ENCODE measurements around the gene B4GALT2.

B4GALT2 gene

DNA sequence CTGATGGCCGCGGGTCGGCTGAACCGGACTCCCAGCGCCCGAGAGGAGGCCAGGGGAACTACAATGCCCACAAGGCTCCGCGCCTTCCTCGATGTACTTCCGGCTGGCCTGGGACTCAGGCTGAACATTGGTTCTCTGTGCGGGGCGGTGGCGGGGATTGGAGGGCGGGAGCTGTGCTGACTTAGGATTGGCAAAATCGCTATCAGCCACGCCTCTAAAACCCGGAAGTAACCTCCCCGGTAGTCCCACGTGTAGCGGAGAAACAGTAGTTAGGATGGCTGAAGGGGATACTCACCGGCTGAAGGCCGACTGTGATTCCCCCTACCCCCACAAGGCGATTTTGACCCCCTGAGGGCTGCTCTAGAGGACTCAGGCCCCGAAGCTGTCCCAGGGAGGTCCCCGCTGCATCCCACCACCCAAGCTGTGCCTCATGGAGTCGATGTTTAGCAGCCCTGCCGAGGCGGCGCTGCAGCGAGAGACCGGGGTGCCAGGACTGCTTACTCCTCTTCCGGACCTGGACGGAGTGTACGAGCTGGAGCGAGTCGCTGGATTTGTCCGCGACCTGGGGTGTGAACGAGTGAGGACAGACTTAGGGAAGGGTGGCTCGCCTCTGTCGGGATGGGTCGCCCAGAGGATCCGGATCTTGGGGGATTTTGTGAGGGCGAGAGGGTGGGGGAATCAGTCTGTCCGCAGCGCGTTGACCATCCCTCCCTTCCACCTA is 9.1 kb upstream of the B4GALT2 start, which contains the start of gene DPH2:
DPH2 (plus strand) TSS at position 265 of the 721 bp plus-strand sequence; CDS start at position 431, 166 bp downstream.
- DNase-seq = peak; percentile 94

DNA sequence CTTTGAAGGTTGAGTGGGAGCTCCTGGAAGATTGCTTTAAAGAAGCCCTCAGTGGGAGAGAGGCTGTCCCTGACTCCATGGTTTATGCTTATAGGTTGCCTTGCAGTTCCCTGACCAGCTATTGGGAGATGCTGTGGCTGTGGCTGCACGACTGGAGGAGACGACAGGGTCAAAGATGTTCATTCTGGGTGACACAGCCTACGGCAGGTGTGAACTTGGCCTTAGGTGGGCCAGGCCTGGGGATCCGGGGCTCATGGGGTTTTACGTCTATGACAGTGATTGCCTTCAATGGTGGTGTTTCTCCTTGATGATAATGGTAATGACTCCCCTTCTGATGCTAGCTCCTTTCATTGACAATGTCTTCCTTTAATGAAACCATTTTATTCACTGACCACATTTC is 8.5 kb upstream of the B4GALT2 start:
- no peak for DNase-seq

DNA sequence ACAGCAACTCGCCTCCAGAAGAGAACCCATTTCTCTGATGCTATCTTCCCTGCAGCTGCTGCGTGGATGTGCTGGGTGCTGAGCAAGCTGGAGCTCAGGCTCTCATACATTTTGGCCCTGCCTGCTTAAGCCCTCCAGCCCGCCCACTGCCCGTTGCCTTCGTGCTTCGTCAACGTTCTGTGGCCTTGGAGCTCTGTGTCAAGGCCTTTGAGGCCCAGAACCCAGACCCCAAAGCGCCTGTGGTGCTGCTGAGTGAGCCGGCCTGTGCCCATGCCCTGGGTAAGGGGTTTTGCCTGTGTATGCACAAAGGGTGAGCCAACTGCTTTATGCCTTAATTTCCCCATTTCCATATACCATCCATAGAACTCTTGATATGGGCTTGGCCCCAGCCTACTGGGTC is 8.1 kb upstream of the B4GALT2 start:
- no peak for DNase-seq

DNA sequence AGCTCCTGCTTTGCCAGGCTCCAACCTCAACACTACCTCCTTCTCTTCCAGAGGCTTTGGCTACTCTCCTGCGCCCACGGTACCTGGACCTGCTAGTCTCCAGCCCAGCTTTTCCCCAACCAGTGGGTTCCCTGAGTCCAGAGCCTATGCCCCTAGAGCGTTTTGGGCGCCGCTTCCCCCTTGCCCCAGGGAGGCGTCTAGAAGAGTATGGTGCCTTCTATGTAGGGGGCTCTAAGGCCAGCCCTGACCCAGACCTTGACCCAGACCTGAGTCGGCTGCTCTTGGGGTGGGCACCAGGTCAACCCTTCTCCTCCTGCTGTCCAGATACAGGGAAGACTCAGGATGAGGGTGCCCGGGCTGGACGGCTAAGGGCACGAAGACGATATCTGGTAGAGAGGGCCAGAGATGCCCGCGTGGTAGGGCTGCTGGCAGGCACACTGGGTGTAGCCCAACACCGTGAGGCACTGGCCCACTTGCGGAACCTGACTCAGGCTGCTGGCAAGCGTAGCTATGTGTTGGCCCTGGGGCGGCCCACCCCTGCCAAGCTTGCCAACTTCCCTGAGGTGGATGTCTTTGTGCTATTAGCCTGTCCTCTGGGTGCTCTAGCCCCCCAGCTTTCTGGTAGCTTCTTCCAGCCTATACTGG is 7.6 kb upstream of the B4GALT2 start:
- no peak for DNase-seq

DNA sequence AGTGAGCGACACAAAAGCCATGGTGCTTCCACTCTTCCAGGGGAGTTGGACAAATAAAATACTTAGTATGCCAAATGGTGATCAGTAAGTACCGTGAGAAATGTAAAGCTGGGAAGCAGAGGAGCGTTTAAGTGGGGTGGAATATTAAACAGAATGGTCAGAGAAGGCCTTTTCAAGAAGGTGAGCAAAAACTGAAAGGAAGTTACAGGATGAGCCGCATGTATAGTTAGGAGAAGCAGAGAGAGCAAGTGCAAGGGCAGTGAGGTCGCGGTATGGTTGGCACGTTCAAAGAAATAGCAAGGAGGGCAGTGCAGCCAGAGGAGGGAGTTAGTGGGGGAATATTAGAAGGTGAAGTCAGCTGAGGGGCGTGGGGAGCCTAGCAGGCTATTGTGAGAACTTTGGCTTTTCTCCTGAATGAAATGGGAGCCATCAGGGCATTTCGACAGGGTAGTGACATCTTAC is 5.0 kb upstream of the B4GALT2 start:
- DNase-seq = no peak

DNA sequence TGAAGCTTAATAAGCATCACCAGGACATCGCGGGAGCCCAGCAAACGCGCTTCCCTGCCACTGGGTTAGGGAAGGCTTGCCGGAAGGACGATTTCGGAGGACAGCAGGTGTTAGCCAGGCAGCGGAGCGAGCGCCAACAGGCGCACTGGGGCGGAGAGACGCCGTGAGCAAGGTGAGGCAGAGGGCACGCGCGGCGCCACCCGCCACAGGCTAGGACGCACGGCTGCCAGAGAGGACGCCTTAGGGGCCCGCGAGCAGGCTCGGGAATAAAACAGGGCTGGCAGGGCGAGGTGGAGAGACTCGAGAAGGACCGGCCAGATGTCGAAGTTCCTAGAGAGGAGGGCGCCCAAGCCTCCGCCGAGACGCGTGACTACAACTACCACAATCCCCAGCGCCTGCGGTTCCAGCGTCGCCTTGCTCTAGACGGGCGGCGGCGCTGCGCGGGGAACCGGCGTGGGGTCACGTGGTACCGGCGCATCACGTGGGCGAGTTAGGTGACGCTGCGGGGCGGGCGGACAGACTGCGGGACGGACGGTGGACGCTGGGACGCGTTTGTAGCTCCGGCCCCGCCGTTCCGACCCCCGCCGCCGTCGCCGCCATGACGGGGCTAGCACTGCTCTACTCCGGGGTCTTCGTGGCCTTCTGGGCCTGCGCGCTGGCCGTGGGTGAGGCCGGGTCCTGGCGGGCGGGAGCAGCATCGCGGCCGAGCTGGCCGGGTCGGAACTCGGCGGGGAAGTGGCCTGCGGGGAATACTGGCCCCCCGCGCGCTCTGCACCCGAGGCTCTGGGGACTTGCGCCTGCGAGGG is 4.4 kb upstream of the B4GALT2 start, which contains the start of gene ATP6V0B:
ATP6V0B (plus strand) TSS at position 518 of the 806 bp plus-strand sequence; CDS start at position 599, 81 bp downstream.
- peak; percentile 96 for DNase-seq

DNA sequence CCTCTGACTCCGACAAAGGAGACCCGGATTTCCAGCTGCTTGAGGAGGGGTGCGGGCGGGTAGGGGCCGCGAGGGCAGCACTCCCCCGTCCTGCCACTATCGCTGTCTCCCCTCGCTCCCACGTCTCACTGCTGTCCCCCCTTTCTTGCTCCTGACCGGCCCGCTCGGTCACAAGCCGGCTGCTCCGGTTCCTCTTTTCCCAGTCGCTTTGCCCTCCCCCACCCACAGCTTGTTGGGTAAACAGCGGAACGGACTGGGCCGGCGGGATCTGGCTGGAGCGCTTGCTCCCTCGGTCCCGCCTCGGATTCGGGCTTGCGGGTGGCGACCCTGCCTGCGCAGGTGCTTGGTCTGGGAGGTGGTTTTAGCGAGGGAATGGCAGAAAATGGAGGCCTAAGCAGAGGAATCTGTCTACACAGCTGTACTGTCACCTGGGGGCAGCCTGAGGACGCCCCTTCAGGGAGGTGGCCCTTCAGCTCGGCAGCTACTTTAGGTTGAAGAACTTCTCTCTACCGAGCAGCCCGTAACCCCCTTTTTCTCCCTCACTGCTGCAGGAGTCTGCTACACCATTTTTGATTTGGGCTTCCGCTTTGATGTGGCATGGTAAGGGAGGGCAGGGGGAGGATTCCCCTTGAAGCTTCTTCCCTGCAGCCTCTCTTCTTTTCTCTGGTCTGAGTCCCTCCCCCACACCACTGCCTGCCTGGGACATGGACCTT is 3.6 kb upstream of the B4GALT2 start:
- peak; percentile 28 for DNase-seq

DNA sequence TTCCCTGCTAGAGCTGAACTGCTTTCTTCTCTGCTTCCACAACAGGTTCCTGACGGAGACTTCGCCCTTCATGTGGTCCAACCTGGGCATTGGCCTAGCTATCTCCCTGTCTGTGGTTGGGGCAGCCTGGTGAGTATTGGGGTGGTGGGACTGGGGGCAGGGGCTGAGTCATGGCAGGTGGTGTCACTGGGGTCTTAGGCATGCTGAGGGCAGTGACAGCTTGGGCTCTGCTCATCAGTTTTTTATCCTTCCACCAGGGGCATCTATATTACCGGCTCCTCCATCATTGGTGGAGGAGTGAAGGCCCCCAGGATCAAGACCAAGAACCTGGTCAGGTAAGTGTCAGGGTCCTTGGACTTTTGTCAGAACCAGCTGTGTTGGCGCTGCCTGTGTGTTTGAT is 3.0 kb upstream of the B4GALT2 start:
- DNase-seq = no peak

DNA sequence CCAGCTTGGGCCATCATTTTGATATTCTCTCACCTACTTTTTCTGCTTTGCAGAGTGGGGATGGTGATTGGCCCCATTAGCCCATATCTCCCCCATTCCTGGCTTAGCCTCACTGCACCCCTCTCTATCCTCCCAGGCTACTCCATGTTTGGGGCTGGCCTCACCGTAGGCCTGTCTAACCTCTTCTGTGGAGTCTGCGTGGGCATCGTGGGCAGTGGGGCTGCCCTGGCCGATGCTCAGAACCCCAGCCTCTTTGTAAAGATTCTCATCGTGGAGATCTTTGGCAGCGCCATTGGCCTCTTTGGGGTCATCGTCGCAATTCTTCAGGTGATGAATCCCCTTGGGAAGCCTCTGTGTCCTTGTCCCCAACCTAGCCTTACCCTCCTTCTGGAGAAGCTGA is 2.1 kb upstream of the B4GALT2 start:
- DNase-seq = no peak

DNA sequence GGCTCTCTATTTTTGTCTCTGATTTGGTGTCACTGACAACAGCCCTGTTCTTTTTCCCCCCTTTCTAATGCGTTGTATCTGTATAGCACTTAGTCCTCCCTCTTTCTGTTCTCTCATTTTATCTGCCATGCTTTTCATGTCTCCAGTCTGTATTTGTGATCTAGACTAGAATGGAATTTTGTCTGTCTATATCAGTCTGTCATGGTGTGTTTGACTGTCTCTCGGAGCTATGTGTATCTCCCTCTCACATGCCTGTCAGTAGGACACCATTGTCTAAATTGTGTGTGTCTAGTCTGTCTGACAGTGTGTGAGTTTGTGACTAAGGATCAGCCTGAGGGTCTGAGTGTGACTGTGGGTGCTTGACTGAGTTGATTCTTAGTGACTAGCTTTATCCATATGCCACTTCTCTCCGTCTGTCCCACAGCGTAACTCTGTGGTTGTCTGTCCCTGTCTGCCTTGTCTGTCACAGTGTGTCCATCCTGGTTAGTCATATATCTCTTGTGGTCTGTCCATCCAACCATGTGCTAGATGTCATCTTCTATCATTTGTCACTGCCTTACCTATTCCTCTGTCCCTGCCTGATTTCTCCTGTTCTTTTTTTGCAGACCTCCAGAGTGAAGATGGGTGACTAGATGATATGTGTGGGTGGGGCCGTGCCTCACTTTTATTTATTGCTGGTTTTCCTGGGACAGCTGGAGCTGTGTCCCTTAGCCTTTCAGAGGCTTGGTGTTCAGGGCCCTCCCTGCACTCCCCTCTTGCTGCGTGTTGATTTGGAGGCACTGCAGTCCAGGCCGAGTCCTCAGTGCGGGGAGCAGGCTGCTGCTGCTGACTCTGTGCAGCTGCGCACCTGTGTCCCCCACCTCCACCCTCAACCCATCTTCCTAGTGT is 1.4 kb upstream of the B4GALT2 start:
- DNase-seq = no peak

DNA sequence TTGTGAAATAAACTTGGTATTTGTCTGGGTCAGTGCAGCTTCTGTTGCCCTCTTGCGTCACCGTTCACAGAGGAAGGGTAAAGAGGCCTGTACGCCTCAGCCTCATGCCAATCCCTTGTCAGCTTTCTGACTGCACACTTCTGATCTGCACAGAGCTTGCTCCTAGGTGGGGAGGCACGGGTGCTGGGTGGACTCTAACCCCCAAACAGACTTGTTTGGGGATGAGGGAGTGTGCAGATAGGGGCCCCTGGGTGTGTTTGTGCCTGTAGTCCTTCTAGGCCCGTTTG is 803 bp upstream of the B4GALT2 start:
- no peak for DNase-seq

DNA sequence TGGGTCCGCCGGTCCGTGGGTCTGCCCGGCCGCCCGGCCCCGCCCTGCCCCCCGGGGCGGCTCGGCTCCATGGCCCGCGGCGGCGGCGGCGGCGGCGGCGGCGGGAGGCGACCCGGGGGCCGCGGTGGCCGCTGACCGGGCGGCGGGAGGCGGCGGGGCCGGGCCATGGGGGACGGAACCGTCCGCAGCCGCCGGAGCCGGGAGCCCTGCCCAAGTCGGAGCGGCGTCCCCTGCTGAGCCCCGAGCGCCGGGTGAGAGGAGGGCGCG is 184 bp downstream of the B4GALT2 start:
- no peak for DNase-seq

DNA sequence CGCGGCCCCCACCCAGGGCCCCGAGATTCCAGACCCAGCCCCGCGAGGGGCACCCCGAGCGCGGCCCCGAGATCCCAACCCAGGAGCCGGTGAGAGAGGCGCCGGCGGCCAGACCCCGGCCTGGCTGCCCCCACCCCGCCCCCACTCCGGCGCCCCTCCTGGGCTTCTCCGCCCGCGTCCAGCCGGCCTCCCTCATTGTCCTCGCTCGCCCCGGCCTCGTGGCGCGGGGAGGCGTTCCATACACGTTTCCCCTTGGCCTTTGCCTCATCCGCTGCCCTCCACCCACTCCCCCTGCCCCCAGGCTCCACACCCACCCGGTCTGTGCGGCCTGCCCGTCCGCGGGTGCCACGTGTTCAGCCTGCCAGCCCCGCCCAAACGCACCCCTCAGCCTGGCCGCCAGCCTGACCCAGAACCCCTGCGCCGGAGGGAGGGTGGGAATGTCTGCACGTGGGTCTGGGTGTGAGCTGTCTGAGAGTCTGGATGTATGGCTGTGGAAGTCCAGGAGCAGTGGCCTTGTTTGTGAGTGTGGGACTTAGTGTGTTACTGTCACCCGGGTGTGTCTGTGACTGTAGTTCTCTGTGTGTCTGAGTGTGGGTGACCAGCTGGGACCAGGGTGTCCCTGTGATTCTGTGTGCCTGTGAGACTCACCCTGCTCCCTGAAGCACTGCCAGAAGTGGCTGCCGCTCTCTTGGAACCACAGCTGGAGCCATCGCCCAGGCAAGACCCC is 681 bp downstream of the B4GALT2 start:
- no peak for DNase-seq

DNA sequence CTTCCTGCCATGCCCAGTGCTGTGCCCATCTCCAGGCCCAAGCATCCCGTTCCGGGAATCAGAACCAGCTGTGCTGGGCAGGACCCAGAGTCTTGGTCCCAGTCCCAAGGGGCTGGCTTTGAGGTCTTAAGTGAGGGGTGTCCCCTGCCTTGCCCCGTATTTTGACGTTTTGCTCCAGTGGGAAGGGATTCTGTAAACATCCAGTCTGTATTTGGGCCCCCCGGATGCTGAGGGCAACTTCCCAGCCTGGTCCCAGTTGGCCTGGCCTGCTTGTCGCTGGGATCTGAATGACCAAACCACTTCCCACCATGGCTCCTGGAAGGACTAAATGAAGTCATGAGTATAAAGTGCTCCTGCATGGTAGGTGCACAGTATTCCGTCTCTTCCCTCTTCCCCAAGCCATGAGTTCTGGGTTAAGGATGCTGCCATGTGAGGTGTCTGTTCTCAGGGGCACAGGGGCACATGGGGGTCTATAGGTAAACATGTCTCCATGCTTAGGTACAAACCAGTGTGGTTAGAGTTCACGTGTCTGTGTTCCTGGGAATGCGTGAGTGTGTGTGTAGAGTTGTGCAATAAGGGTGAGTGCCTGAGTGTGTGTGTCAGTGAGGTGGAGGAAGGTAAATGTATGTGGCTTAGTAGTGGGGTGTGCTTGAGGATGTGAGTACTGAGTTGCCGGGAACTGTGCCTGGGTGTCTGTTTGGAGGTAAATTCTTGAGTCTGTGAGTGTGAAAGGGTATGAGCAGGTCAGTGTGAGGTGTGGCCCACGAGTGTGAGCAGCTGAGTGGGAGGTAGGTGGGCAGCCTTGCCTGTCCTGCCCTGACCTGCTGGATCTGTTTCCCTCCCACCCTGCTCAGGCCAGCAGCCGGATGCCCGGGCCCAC is 1.5 kb downstream of the B4GALT2 start:
- DNase-seq = no peak

DNA sequence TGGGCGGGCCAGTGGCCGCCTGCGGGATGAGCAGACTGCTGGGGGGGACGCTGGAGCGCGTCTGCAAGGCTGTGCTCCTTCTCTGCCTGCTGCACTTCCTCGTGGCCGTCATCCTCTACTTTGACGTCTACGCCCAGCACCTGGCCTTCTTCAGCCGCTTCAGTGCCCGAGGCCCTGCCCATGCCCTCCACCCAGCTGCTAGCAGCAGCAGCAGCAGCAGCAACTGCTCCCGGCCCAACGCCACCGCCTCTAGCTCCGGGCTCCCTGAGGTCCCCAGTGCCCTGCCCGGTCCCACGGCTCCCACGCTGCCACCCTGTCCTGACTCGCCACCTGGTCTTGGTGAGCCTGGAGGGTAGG is 2.1 kb downstream of the B4GALT2 start:
- no peak for DNase-seq

DNA sequence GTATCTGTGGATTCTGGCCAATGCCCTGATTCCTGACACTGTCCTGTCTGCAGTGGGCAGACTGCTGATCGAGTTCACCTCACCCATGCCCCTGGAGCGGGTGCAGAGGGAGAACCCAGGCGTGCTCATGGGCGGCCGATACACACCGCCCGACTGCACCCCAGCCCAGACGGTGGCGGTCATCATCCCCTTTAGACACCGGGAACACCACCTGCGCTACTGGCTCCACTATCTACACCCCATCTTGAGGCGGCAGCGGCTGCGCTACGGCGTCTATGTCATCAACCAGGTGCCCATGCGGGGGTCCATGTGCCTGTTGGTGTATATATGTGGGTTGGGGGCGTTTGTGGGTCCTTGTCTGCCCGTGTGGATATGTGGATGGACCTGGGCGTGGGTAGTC is 2.6 kb downstream of the B4GALT2 start:
- no peak for DNase-seq

DNA sequence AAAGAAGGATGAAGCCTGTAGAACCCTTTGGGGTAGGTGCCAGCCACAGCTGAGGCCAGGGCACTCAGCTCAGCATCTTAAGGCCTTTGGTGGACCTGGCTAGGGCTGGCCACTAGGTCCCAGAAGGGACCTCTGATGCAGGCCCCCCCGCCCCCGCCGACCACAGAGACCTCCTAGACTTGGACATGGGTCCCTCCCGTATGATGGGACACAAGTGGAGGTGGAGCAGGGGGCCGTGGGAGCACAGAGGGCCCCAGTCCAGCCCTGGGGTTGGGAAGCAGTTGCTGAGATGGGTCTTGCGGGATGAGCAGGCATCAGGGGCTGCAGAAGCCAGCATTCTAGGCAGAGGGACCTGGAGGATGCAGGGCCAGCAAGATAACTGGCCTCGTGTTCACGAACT is 3.2 kb downstream of the B4GALT2 start:
- DNase-seq = no peak

DNA sequence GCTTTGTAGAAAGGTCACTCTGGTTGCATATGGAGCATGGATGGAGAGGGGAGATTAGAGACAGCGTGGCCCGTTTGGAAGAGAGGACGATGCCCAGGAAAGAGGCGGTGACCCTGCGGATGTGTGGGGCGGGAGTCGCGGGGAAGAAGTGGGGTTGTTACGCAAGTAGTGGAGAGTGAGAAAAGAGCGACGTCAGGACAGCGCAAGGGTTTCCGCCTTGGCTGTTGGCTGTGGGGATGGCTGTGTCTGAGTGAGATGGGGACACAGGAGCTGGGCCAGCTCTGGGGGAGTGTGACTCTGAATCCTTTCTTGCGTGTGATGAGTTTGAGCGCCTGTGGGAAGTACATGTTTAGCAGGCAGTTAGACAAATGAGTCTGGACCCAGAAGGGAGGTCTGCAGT is 3.8 kb downstream of the B4GALT2 start:
- no peak for DNase-seq

DNA sequence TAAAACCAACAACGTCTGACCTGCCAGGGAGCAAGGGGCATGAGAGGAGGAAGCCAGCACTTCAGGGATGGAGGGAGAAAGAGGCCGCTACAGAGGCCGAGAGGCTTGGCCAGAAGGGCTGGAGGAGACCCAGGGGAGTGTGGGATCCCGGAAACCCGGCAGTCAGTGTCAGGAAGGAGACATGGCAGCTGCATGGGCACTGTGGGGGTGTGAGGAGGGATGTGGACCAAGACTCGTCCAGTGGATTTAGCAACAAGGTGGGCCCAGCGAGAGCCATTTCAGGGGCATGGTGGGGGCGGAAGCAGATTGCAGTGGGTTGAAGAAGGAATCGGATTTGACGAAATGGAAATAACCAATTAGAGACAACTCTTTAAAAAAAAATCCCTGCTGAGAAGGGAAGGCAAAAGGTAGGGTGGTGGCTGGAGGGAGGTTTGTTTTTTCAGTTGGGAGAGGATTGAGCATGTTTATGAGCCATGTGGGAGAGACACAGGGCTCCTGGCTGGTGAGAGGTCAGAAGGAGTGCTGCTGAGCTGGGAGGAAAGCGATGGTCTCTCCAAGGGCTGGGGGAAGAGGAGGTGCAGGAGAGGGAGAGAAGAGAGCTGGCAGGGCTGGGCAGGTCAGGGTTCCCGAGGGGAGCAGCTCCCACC is 4.4 kb downstream of the B4GALT2 start:
- no peak for DNase-seq

DNA sequence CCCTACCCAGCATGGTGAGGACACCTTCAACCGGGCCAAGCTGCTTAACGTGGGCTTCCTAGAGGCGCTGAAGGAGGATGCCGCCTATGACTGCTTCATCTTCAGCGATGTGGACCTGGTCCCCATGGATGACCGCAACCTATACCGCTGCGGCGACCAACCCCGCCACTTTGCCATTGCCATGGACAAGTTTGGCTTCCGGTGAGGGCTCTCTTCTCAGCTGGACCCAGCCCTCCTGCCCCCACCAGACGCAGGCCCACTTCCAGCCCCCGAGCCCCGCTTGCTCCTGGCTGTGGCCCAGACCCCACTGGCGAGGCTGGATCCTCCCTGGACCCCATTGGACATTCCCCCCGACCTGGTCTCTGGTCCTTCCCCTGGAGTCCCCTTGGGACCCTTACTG is 5.8 kb downstream of the B4GALT2 start:
- no peak for DNase-seq

All from effector CD4-positive, alpha-beta T cell (primary cell).